Fibroblast of lung (primary cell): ENCODE results near the gene TBC1D22A. TPM values are rescaled to one million over a fixed set of nuclear protein-coding genes. Genes with fewer than 3 reads are reported as not detected.

Experiments
- DNase-seq, 2 donors: peaks; one replicate each; pipeline versions ENCODE4 v3.0.0 to v3.0.0-alpha.2; 2010; ENCODE audit warnings: low read depth in 2 of 2
- H2AFZ ChIP-seq: 2 replicates; pipeline ENCODE4 v1.5.1; 2012; ENCODE audit warnings: low read length, control low read depth, inconsistent platforms
- H3K27ac ChIP-seq: 2 replicates; pipeline ENCODE4 v1.5.1; 2011; ENCODE audit warnings: low read length, control low read depth; ENCODE audit not compliant: insufficient read depth
- H3K27me3 ChIP-seq: 2 replicates; pipeline ENCODE4 v1.5.1; 2011; ENCODE audit warnings: mild to moderate bottlenecking, low read length; ENCODE audit not compliant: control insufficient read depth, insufficient read depth
- H3K36me3 ChIP-seq: 2 replicates; pipeline ENCODE4 v1.5.1; 2011; ENCODE audit warnings: low read length; ENCODE audit not compliant: control insufficient read depth, insufficient read depth
- H3K4me1 ChIP-seq: 2 replicates; pipeline ENCODE4 v1.5.1; 2011; ENCODE audit warnings: low read length; ENCODE audit not compliant: control insufficient read depth, insufficient read depth; ENCODE audit errors: extremely low read depth
- H3K4me2 ChIP-seq: 2 replicates; pipeline ENCODE4 v1.5.1; 2011; ENCODE audit warnings: low read length, control low read depth; ENCODE audit not compliant: insufficient read depth; ENCODE audit errors: extremely low read depth
- H3K4me3 ChIP-seq, 4 experiments: fragments of 200-600 bp in 1 of 4; sonication (generic) in 1 of 4; replicated peaks in 1 of 4; 2 replicates each; pipeline ENCODE4 v1.5.1; 2011 to 2016; ENCODE audit warnings: low read length in 4 of 4, low read depth in 3 of 4, mild to moderate bottlenecking in 3 of 4, control low read depth in 2 of 4, inconsistent platforms in 1 of 4, mixed read lengths in 1 of 4; ENCODE audit not compliant: insufficient read depth in 1 of 4; ENCODE audit errors: control extremely low read depth in 1 of 4
- H3K79me2 ChIP-seq: 2 replicates; pipeline ENCODE4 v1.5.1; 2012; ENCODE audit warnings: mild to moderate bottlenecking, low read length, inconsistent platforms; ENCODE audit not compliant: control insufficient read depth, insufficient read depth
- H3K9ac ChIP-seq: 2 replicates; pipeline ENCODE4 v1.5.1; 2011; ENCODE audit warnings: mild to moderate bottlenecking, low read length, control low read depth; ENCODE audit not compliant: insufficient read depth
- H3K9me3 ChIP-seq: 2 replicates; pipeline ENCODE4 v1.5.1; 2012; ENCODE audit warnings: low read depth, low read length; ENCODE audit not compliant: control insufficient read depth, insufficient read depth
- H4K20me1 ChIP-seq: 2 replicates; pipeline ENCODE4 v1.5.1; 2011; ENCODE audit warnings: low read length; ENCODE audit not compliant: control insufficient read depth, insufficient read depth; ENCODE audit errors: extremely low read depth
- CTCF ChIP-seq, 2 donors: IDR thresholded peaks in 1 of 2; conservative IDR thresholded peaks in 1 of 2; 1 replicate in 1 of 2; 2 replicates in 1 of 2; pipeline ENCODE4 v1.5.1; 2011 to 2012; ENCODE audit warnings: low read length in 2 of 2, control low read depth in 1 of 2, inconsistent platforms in 1 of 2, low read depth in 1 of 2, mild to moderate bottlenecking in 1 of 2
- EZH2 ChIP-seq: IDR thresholded peaks from 2 replicates; pipeline ENCODE4 v1.5.1; 2012; ENCODE audit warnings: low read length, control low read depth, mild to moderate bottlenecking; ENCODE audit errors: missing control alignments
- polyA plus RNA-seq, 2 donors: library from polyadenylated mRNA; depleted of rRNA in 1 of 2; stranded (reverse) in 1 of 2; unstranded in 1 of 2; fragments of >200 nt; gene quantifications; 2 replicates each; pipeline ENCODE4 v1.2.1, GENCODE V29; 2011 to 2012; ENCODE audit warnings: missing spikeins in 1 of 2
- total RNA-seq: library from RNA; depleted of rRNA; stranded (reverse); fragments of >200 nt; gene quantifications from 2 replicates; pipeline ENCODE4 v1.2.1, GENCODE V29; 2014

TBC1D22A gene
- total and polyA plus RNA-seq, 2 donors (not counting 1 experiment from before 2014, with no cell fraction given) = 11.6 to 17.6 TPM

GRCh38 chr22:47073075-47073474 is 310.6 kb downstream of the TBC1D22A start:
- Histone ChIP-seq H3K27ac (no peak overlapping the region), H3K4me2 (no peak overlapping the region), H3K9me3 (no peaks in the 10 kb centered on the region), H3K36me3 (no peaks in the 10 kb centered on the region), H3K4me1 (no peaks in the 10 kb centered on the region), H3K4me3 (no peak overlapping the region), H3K9ac (no peak overlapping the region), H3K79me2 (no peaks in the 10 kb centered on the region), H3K27me3 (no peaks in the 10 kb centered on the region), H2AFZ (no peak overlapping the region), H4K20me1 (no peaks in the 10 kb centered on the region)
- TF ChIP-seq EZH2 (no peak), CTCF (conservative IDR thresholded peaks at IDR 0.05 in 1 of 2, IDR thresholded peaks at IDR 0.05 in 1 of 2; ENCODE audit: low read depth in 1 of 2, low read length in 2 of 2) (no peak)
- DNase-seq = no peak

- no peak for TF ChIP-seq EZH2
- no peak for TF ChIP-seq CTCF (conservative IDR thresholded peaks at IDR 0.05 in 1 of 2, IDR thresholded peaks at IDR 0.05 in 1 of 2; ENCODE audit: low read depth in 1 of 2, low read length in 2 of 2)
- no peak overlapping the region for H2AFZ ChIP-seq
- no peaks in the 10 kb centered on the region for H3K36me3 ChIP-seq
- H3K9ac ChIP-seq = no peak overlapping the region
- no peak overlapping the region for H3K4me3 ChIP-seq
- no peaks in the 10 kb centered on the region for H4K20me1 ChIP-seq
- no peaks in the 10 kb centered on the region for H3K4me1 ChIP-seq
- no peak for DNase-seq
- H3K9me3 ChIP-seq = no peaks in the 10 kb centered on the region
- H3K4me2 ChIP-seq = no peak overlapping the region
- no peak overlapping the region for H3K27ac ChIP-seq
- H3K79me2 ChIP-seq = no peaks in the 10 kb centered on the region
- H3K27me3 ChIP-seq = no peaks in the 10 kb centered on the region
These were observed 311.7 kb downstream of the TBC1D22A start for GRCh38 chr22:47074105-47074504.

GRCh38 chr22:47075568-47075967 is 313.1 kb downstream of the TBC1D22A start:
- Histone ChIP-seq H3K9ac (no peak overlapping the region), H3K4me1 (no peaks in the 10 kb centered on the region), H3K27ac (no peak overlapping the region), H3K36me3 (no peaks in the 10 kb centered on the region), H3K4me3 (no peak overlapping the region), H3K9me3 (no peaks in the 10 kb centered on the region), H3K79me2 (no peaks in the 10 kb centered on the region), H2AFZ (no peak overlapping the region), H3K27me3 (no peaks in the 10 kb centered on the region), H3K4me2 (no peak overlapping the region), H4K20me1 (no peaks in the 10 kb centered on the region)
- TF ChIP-seq EZH2 (no peak), CTCF (conservative IDR thresholded peaks at IDR 0.05 in 1 of 2, IDR thresholded peaks at IDR 0.05 in 1 of 2; ENCODE audit: low read depth in 1 of 2, low read length in 2 of 2) (no peak)
- DNase-seq = no peak
